ENCODE data around the gene NTN4. TPM values are rescaled to one million over a fixed set of nuclear protein-coding genes. Genes with fewer than 3 reads are reported as not detected.
"Not testable (repeated sequence)": the region's sequence is repeated elsewhere in the genome, so short reads cannot be mapped to it uniquely, and the experiment has no call there.

NTN4 gene
- total RNA-seq, 1 donor from 2014 or later: 136 TPM

GRCh38 chr12:95755261-95755865 is 35.2 kb downstream of the NTN4 start:
- Histone ChIP-seq H3K4me3 (no peak overlapping the region), H3K9me3 (no peaks in the 10 kb centered on the region), H3K4me1 (peaks cover 8% of the 10 kb centered on the region), H3K36me3 (no peaks in the 10 kb centered on the region), H3K27ac (no peak overlapping the region), H3K27me3 (no peaks in the 10 kb centered on the region)
- TF ChIP-seq, protein P1, sequence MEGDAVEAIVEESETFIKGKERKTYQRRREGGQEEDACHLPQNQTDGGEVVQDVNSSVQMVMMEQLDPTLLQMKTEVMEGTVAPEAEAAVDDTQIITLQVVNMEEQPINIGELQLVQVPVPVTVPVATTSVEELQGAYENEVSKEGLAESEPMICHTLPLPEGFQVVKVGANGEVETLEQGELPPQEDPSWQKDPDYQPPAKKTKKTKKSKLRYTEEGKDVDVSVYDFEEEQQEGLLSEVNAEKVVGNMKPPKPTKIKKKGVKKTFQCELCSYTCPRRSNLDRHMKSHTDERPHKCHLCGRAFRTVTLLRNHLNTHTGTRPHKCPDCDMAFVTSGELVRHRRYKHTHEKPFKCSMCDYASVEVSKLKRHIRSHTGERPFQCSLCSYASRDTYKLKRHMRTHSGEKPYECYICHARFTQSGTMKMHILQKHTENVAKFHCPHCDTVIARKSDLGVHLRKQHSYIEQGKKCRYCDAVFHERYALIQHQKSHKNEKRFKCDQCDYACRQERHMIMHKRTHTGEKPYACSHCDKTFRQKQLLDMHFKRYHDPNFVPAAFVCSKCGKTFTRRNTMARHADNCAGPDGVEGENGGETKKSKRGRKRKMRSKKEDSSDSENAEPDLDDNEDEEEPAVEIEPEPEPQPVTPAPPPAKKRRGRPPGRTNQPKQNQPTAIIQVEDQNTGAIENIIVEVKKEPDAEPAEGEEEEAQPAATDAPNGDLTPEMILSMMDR (IDR thresholded peaks at IDR 0.05): no peak
- DNase-seq: no peak
- peak; percentile 58 for ATAC-seq
- intact Hi-C loops (cut with DNase I): no loop called here

- H3K27me3 ChIP-seq; H3K4me3 ChIP-seq; H3K4me1 ChIP-seq; ATAC-seq; H3K27ac ChIP-seq; DNase-seq; H3K9me3 ChIP-seq; intact Hi-C loops (cut with DNase I); H3K36me3 ChIP-seq: not testable (repeated sequence)
These were observed 44.5 kb downstream of the NTN4 start for GRCh38 chr12:95746062-95746461.

GRCh38 chr12:95742586-95742985 is 48.0 kb downstream of the NTN4 start:
- Histone ChIP-seq H3K27ac (no peak overlapping the region), H3K4me3 (no peak overlapping the region), H3K27me3 (no peaks in the 10 kb centered on the region), H3K9me3 (no peaks in the 10 kb centered on the region), H3K4me1 (no peaks in the 10 kb centered on the region), H3K36me3 (no peaks in the 10 kb centered on the region)
- intact Hi-C loops (cut with DNase I): no loop called here
- TF ChIP-seq, protein P1 (IDR thresholded peaks at IDR 0.05): no peak
- DNase-seq: no peak
- no peak for ATAC-seq

GRCh38 chr12:95741635-95742034 is 48.9 kb downstream of the NTN4 start:
- Histone ChIP-seq H3K27ac (no peak overlapping the region), H3K36me3 (no peaks in the 10 kb centered on the region), H3K9me3 (no peaks in the 10 kb centered on the region), H3K4me3 (no peak overlapping the region), H3K27me3 (no peaks in the 10 kb centered on the region), H3K4me1 (no peaks in the 10 kb centered on the region)
- ATAC-seq: no peak
- no peak for DNase-seq
- intact Hi-C loops (cut with DNase I): no loop called here
- TF ChIP-seq, protein P1 (IDR thresholded peaks at IDR 0.05): no peak

- DNase-seq: no peak
- TF ChIP-seq, protein P1 (IDR thresholded peaks at IDR 0.05): no peak
These were observed 49.8 kb downstream of the NTN4 start for GRCh38 chr12:95740751-95741150.

DNA sequence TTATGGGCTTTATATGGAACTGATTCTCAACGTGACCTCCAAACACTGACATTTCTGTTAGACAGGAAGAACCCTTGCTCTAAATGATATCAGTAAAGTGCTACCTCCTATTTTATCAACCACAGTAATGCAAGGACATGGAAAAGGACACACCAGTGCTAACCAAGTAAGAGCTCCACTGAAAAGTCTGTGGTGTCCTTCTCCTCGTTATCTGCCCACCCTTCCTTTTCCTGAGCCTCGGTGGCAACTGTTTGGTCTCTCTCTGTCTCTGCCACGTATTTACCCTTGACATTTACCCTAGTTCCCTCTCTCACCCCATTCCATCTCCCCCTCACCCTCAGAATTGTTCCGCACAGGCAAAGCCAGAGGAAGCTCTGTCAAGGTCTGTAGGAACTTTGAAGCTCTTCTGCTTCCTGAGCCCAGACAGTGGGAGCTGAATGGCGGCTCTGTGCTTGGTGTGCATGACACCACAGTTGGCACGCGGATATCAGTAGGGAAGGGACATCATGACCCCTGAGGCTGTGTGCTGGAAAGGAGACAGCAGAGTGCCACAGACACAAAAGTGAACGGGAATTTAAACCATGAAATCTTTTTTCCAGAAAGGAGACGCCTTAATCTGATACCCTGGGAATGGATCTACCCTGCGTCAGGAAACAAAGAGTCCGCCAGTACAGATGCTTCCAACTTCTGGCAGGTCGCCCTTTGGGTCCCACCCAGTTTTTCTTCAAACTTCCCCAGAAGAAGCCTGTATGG is 50.8 kb downstream of the NTN4 start:
- H3K4me1 ChIP-seq: no peaks in the 10 kb centered on the region
- intact Hi-C loops (cut with DNase I): no loop called here
- no peaks in the 10 kb centered on the region for H3K9me3 ChIP-seq
- peak overlapping the region; percentile 24 for H3K27ac ChIP-seq
- no peaks in the 10 kb centered on the region for H3K36me3 ChIP-seq
- H3K27me3 ChIP-seq: no peaks in the 10 kb centered on the region
- DNase-seq: no peak
- no peak overlapping the region for H3K4me3 ChIP-seq
- peak; percentile 55 for ATAC-seq
- TF ChIP-seq, protein P1 (IDR thresholded peaks at IDR 0.05): no peak

More at GRCh38 chr12:95740751-95741150, 49.8 kb downstream of the NTN4 start:
- Histone ChIP-seq H3K4me1 (no peaks in the 10 kb centered on the region), H3K27ac (no peak overlapping the region), H3K9me3 (no peaks in the 10 kb centered on the region), H3K36me3 (no peaks in the 10 kb centered on the region), H3K27me3 (no peaks in the 10 kb centered on the region), H3K4me3 (no peak overlapping the region)
- ATAC-seq: no peak
- intact Hi-C loops (cut with DNase I): no loop called here

Data from upper lobe of right lung (tissue), 1 donor.